Measurements from ENCODE around the gene C1QTNF7. TPM values are rescaled to one million over a fixed set of nuclear protein-coding genes. Genes with fewer than 3 reads are reported as not detected.

C1QTNF7 gene
- total RNA-seq, 1 experiment from 2014 or later = not detected

DNA sequence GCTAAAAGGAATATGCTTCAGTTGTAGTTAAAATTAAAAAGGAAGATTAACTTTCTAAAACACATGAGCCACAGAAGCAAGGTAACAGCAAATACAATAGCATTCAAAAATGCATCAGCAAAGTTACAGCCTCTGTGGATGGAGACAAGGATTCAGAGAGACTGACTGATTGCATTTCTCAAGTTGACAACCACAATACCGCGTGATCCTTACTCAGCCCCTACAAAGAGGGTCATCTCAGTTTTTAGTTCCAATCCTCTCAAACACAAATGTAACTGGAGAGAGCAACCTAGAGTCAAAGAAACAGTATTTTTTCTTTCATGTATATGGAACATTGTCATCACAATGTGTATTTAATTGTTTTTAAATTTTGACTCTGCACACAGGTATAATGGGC lies 14.2 kb upstream of the C1QTNF7 start:
- intact Hi-C loops (cut with micrococcal nuclease; ENCODE audit: unreplicated experiment) (no loop called here), in situ Hi-C loops (cut with HindIII; ENCODE audit: low pct_unique_long_range_greater_than_20kb, low sequenced_read_pairs) (no loop called here)
- Histone ChIP-seq H3K27ac (ENCODE audit: low read length) (no peak overlapping the region), H3K4me1 (ENCODE audit: control insufficient read depth, insufficient read depth, low read length) (no peaks in the 10 kb centered on the region), H3K36me3 (ENCODE audit: control insufficient read depth, insufficient read depth, low read length) (no peaks in the 10 kb centered on the region), H3K27me3 (ENCODE audit: control insufficient read depth, insufficient read depth, low read length) (no peaks in the 10 kb centered on the region), H3K4me3 (ENCODE audit: low read depth in 2 of 2, low read length in 2 of 2) (no peak overlapping the region), H3K9me3 (ENCODE audit: control insufficient read depth, insufficient read depth, low read depth, low read length) (no peaks in the 10 kb centered on the region)
- BruUV-seq (replicated peaks) = no TSS peak
- no peak for ATAC-seq
- TF ChIP-seq TCF7L2 (IDR thresholded peaks at IDR 0.05; ENCODE audit: low read depth, low read length) (no peak), SIN3A (IDR thresholded peaks at IDR 0.05; ENCODE audit: borderline replicate concordance, insufficient read depth, low read depth, low read length) (no peak), POLR2AphosphoS5 (IDR thresholded peaks at IDR 0.05; ENCODE audit: low read depth, low read length) (no peak)
- TF ChIP-seq, protein P1, sequence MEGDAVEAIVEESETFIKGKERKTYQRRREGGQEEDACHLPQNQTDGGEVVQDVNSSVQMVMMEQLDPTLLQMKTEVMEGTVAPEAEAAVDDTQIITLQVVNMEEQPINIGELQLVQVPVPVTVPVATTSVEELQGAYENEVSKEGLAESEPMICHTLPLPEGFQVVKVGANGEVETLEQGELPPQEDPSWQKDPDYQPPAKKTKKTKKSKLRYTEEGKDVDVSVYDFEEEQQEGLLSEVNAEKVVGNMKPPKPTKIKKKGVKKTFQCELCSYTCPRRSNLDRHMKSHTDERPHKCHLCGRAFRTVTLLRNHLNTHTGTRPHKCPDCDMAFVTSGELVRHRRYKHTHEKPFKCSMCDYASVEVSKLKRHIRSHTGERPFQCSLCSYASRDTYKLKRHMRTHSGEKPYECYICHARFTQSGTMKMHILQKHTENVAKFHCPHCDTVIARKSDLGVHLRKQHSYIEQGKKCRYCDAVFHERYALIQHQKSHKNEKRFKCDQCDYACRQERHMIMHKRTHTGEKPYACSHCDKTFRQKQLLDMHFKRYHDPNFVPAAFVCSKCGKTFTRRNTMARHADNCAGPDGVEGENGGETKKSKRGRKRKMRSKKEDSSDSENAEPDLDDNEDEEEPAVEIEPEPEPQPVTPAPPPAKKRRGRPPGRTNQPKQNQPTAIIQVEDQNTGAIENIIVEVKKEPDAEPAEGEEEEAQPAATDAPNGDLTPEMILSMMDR (IDR thresholded peaks at IDR 0.05) = no peak
- TF ChIP-seq, protein P2, sequence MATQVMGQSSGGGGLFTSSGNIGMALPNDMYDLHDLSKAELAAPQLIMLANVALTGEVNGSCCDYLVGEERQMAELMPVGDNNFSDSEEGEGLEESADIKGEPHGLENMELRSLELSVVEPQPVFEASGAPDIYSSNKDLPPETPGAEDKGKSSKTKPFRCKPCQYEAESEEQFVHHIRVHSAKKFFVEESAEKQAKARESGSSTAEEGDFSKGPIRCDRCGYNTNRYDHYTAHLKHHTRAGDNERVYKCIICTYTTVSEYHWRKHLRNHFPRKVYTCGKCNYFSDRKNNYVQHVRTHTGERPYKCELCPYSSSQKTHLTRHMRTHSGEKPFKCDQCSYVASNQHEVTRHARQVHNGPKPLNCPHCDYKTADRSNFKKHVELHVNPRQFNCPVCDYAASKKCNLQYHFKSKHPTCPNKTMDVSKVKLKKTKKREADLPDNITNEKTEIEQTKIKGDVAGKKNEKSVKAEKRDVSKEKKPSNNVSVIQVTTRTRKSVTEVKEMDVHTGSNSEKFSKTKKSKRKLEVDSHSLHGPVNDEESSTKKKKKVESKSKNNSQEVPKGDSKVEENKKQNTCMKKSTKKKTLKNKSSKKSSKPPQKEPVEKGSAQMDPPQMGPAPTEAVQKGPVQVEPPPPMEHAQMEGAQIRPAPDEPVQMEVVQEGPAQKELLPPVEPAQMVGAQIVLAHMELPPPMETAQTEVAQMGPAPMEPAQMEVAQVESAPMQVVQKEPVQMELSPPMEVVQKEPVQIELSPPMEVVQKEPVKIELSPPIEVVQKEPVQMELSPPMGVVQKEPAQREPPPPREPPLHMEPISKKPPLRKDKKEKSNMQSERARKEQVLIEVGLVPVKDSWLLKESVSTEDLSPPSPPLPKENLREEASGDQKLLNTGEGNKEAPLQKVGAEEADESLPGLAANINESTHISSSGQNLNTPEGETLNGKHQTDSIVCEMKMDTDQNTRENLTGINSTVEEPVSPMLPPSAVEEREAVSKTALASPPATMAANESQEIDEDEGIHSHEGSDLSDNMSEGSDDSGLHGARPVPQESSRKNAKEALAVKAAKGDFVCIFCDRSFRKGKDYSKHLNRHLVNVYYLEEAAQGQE (IDR thresholded peaks at IDR 0.05; ENCODE audit: insufficient read depth in 1 of 2, low read depth in 2 of 2, low read length in 1 of 2) = no peak
- CTCF ChIA-PET = no interaction called here
- DNase-seq (ENCODE audit: low read depth, low spot score) = no peak
- POLR2A ChIA-PET = no interaction called here

GRCh38 chr4:15414551-15415091 lies 13.2 kb upstream of the C1QTNF7 start:
- no peak overlapping the region for H3K27ac ChIP-seq (ENCODE audit: low read length)
- CTCF ChIA-PET = no interaction called here
- DNase-seq (ENCODE audit: low read depth, low spot score) = no peak

More at GRCh38 chr4:15414551-15415091, 13.2 kb upstream of the C1QTNF7 start:
- Histone ChIP-seq H3K36me3 (ENCODE audit: control insufficient read depth, insufficient read depth, low read length) (no peaks in the 10 kb centered on the region), H3K9me3 (ENCODE audit: control insufficient read depth, insufficient read depth, low read depth, low read length) (no peaks in the 10 kb centered on the region), H3K4me1 (ENCODE audit: control insufficient read depth, insufficient read depth, low read length) (no peaks in the 10 kb centered on the region), H3K27me3 (ENCODE audit: control insufficient read depth, insufficient read depth, low read length) (no peaks in the 10 kb centered on the region), H3K4me3 (ENCODE audit: low read depth in 2 of 2, low read length in 2 of 2) (no peak overlapping the region)
- intact Hi-C loops (cut with micrococcal nuclease; ENCODE audit: unreplicated experiment) = no loop called here
- TF ChIP-seq, protein P1 (IDR thresholded peaks at IDR 0.05) = no peak
- in situ Hi-C loops (cut with HindIII; ENCODE audit: low pct_unique_long_range_greater_than_20kb, low sequenced_read_pairs) = no loop called here
- POLR2A ChIA-PET = no interaction called here
- ATAC-seq = no peak
- BruUV-seq (replicated peaks) = no TSS peak
